ENCODE measurements around the gene CAMK2N1. TPM values are rescaled to one million over a fixed set of nuclear protein-coding genes. Genes with fewer than 3 reads are reported as not detected.

The CAMK2N1 gene
- polyA plus RNA-seq, 1 donor (not counting 4 experiments of a cell fraction or from before 2014, with no cell fraction given), result 46.0 TPM

- H3K9ac ChIP-seq (ENCODE audit: control insufficient read depth, extremely low read depth, insufficient read depth, low read length), result no peak overlapping the region
- no peak overlapping the region for H3K27ac ChIP-seq (ENCODE audit: control insufficient read depth, insufficient read depth, low read length)
Measured at GRCh38 chr1:20473894-20474293, 12.1 kb downstream of the CAMK2N1 start.

GRCh38 chr1:20472860-20473711 is 12.9 kb downstream of the CAMK2N1 start:
- dilution Hi-C loops (cut with MboI; ENCODE audit: extremely low pct_ligation_motif_present, low sequenced_read_pairs), result no loop called here
- no peak for DNase-seq (ENCODE audit: low read depth, low spot score)
- Histone ChIP-seq H3K79me2 (ENCODE audit: control insufficient read depth, insufficient read depth, low read length) (no peaks in the 10 kb centered on the region), H3K4me3 (ENCODE audit: control insufficient read depth in 2 of 3, extremely low read depth in 1 of 3, insufficient read depth in 2 of 3, low read depth in 1 of 3, low read length in 3 of 3) (no peak overlapping the region), H2AFZ (ENCODE audit: control insufficient read depth, low read length) (no peak overlapping the region), H3K4me2 (ENCODE audit: control insufficient read depth, extremely low read depth, insufficient read depth, low read depth, low read length) (no peak overlapping the region), H3K9me3 (ENCODE audit: control insufficient read depth, low read depth, low read length) (no peaks in the 10 kb centered on the region), H3K9me1 (ENCODE audit: control insufficient read depth, extremely low read depth, insufficient read depth, low read length) (no peaks in the 10 kb centered on the region), H3K4me1 (ENCODE audit: control insufficient read depth, extremely low read depth, insufficient read depth, low read length) (peaks cover 11% of the 10 kb centered on the region), H4K20me1 (ENCODE audit: control insufficient read depth, extremely low read depth, insufficient read depth, low read length) (no peaks in the 10 kb centered on the region), H3K9ac (ENCODE audit: control insufficient read depth, extremely low read depth, insufficient read depth, low read length) (no peak overlapping the region), H3K36me3 (ENCODE audit: control insufficient read depth in 2 of 2, extremely low read depth in 1 of 2, insufficient read depth in 2 of 2, low read length in 2 of 2) (no peaks in the 10 kb centered on the region), H3K27me3 (ENCODE audit: control insufficient read depth, extremely low read depth, insufficient read depth, low read length) (peaks cover 21% of the 10 kb centered on the region), H3K27ac (ENCODE audit: control insufficient read depth, insufficient read depth, low read length) (no peak overlapping the region)
- TF ChIP-seq EZH2 (IDR thresholded peaks at IDR 0.05; ENCODE audit: low read length) (no peak), CTCF (optimal IDR thresholded peaks at IDR 0.05 in 1 of 3, IDR thresholded peaks at IDR 0.05 in 1 of 3, conservative IDR thresholded peaks at IDR 0.05 in 1 of 3; ENCODE audit: extremely low read depth in 1 of 3, insufficient read depth in 2 of 3, low read length in 3 of 3) (no peak)
- peak; percentile 32 for FAIRE-seq

More at GRCh38 chr1:20473894-20474293, 12.1 kb downstream of the CAMK2N1 start:
- TF ChIP-seq CTCF (optimal IDR thresholded peaks at IDR 0.05 in 1 of 3, IDR thresholded peaks at IDR 0.05 in 1 of 3, conservative IDR thresholded peaks at IDR 0.05 in 1 of 3; ENCODE audit: extremely low read depth in 1 of 3, insufficient read depth in 2 of 3, low read length in 3 of 3), result no peak
- TF ChIP-seq EZH2 (IDR thresholded peaks at IDR 0.05; ENCODE audit: low read length), result no peak
- DNase-seq (ENCODE audit: low read depth, low spot score), result no peak
- dilution Hi-C loops (cut with MboI; ENCODE audit: extremely low pct_ligation_motif_present, low sequenced_read_pairs), result no loop called here
- Histone ChIP-seq H3K9me1 (ENCODE audit: control insufficient read depth, extremely low read depth, insufficient read depth, low read length) (no peaks in the 10 kb centered on the region), H3K27me3 (ENCODE audit: control insufficient read depth, extremely low read depth, insufficient read depth, low read length) (peaks cover 13% of the 10 kb centered on the region), H3K4me1 (ENCODE audit: control insufficient read depth, extremely low read depth, insufficient read depth, low read length) (peaks cover 11% of the 10 kb centered on the region), H3K9me3 (ENCODE audit: control insufficient read depth, low read depth, low read length) (no peaks in the 10 kb centered on the region), H4K20me1 (ENCODE audit: control insufficient read depth, extremely low read depth, insufficient read depth, low read length) (no peaks in the 10 kb centered on the region), H3K36me3 (ENCODE audit: control insufficient read depth in 2 of 2, extremely low read depth in 1 of 2, insufficient read depth in 2 of 2, low read length in 2 of 2) (no peaks in the 10 kb centered on the region), H3K4me3 (ENCODE audit: control insufficient read depth in 2 of 3, extremely low read depth in 1 of 3, insufficient read depth in 2 of 3, low read depth in 1 of 3, low read length in 3 of 3) (no peak overlapping the region), H3K79me2 (ENCODE audit: control insufficient read depth, insufficient read depth, low read length) (no peaks in the 10 kb centered on the region), H2AFZ (ENCODE audit: control insufficient read depth, low read length) (no peak overlapping the region), H3K4me2 (ENCODE audit: control insufficient read depth, extremely low read depth, insufficient read depth, low read depth, low read length) (no peak overlapping the region)
- no peak for FAIRE-seq
